ENCODE data around the gene ACAP2.
"Not testable (repeated sequence)": the region's sequence is repeated elsewhere in the genome, so short reads cannot be mapped to it uniquely, and the experiment has no call there.

ACAP2 gene

GRCh38 chr3:195372220-195372619, 70.6 kb downstream of the ACAP2 start:
- H3K27me3 ChIP-seq (ENCODE audit: control insufficient read depth in 1 of 2, insufficient read depth in 2 of 2, low read length in 2 of 2) = no peaks in the 10 kb centered on the region
- no peak overlapping the region for H3K27ac ChIP-seq (ENCODE audit: low read depth, low read length)
- peaks cover 5% of the 10 kb centered on the region for H3K36me3 ChIP-seq (ENCODE audit: insufficient read depth, low read length)
- H3K9ac ChIP-seq (ENCODE audit: low read length) = no peak overlapping the region
- no peaks in the 10 kb centered on the region for H3K9me3 ChIP-seq (ENCODE audit: low read length)
- no peaks in the 10 kb centered on the region for H3K4me1 ChIP-seq (ENCODE audit: insufficient read depth, low read length)
- H3K4me3 ChIP-seq (ENCODE audit: low read depth in 1 of 2, low read length in 2 of 2) = no peak overlapping the region

DNA sequence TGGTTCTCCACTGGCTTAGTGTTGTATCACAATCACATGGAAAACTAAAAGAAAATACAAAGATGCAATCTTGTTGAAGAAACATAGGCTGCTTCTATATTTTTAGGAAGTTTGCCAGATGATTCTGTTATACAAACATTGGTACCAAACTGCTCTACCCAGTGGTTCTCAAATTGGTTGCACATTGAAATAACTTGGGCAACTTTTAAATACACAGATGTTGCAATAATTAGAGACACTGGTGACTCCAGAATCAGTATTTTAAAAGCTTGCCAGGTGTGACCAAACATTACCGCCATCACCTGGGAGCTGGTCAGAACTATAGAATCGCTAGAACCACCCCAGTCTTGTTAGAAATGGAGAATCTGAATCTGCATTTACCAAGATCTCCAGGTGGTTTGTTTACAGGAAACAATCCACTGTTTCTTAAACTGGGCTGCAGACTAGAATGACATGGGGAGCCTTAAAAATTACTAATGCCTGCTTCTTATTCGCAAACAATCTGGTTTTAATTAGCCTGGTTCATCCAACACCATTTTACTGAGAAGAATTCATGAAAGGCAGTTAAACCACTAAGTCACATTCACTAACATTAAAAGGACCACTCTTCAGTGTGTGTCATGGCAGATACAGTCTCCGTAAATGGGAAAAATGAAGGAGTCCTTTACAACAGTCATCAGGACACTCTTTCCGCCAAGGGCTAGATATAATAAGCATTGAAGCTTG, 76.5 kb downstream of the ACAP2 start:
- Histone ChIP-seq H3K9ac (ENCODE audit: low read length) (no peak overlapping the region), H3K4me3 (ENCODE audit: low read depth in 1 of 2, low read length in 2 of 2) (no peak overlapping the region), H3K27ac (ENCODE audit: low read depth, low read length) (no peak overlapping the region), H3K36me3 (ENCODE audit: insufficient read depth, low read length) (peaks cover 5% of the 10 kb centered on the region), H3K9me3 (ENCODE audit: low read length) (no peaks in the 10 kb centered on the region), H3K4me1 (ENCODE audit: insufficient read depth, low read length) (no peaks in the 10 kb centered on the region), H3K27me3 (ENCODE audit: control insufficient read depth in 1 of 2, insufficient read depth in 2 of 2, low read length in 2 of 2) (no peaks in the 10 kb centered on the region)

GRCh38 chr3:195365371-195365770, 77.4 kb downstream of the ACAP2 start:
- Histone ChIP-seq H3K27ac (ENCODE audit: low read depth, low read length) (no peak overlapping the region), H3K9me3 (ENCODE audit: low read length) (no peaks in the 10 kb centered on the region), H3K4me3 (ENCODE audit: low read depth in 1 of 2, low read length in 2 of 2) (no peak overlapping the region), H3K27me3 (ENCODE audit: control insufficient read depth in 1 of 2, insufficient read depth in 2 of 2, low read length in 2 of 2) (no peaks in the 10 kb centered on the region), H3K4me1 (ENCODE audit: insufficient read depth, low read length) (no peaks in the 10 kb centered on the region), H3K9ac (ENCODE audit: low read length) (no peak overlapping the region), H3K36me3 (ENCODE audit: insufficient read depth, low read length) (peaks cover 5% of the 10 kb centered on the region)

- not testable (repeated sequence) for H3K9ac ChIP-seq (ENCODE audit: low read length); H3K4me3 ChIP-seq (ENCODE audit: low read depth in 1 of 2, low read length in 2 of 2); H3K9me3 ChIP-seq (ENCODE audit: low read length); H3K27me3 ChIP-seq (ENCODE audit: control insufficient read depth in 1 of 2, insufficient read depth in 2 of 2, low read length in 2 of 2); H3K36me3 ChIP-seq (ENCODE audit: insufficient read depth, low read length); H3K27ac ChIP-seq (ENCODE audit: low read depth, low read length)
- H3K4me1 ChIP-seq (ENCODE audit: insufficient read depth, low read length) = peaks cover 12% of the 10 kb centered on the region
Observed at GRCh38 chr3:195357797-195358196, 85.0 kb downstream of the ACAP2 start.

- Histone ChIP-seq H3K4me1 (ENCODE audit: insufficient read depth, low read length) (peaks cover 12% of the 10 kb centered on the region), H3K9me3 (ENCODE audit: low read length) (no peaks in the 10 kb centered on the region), H3K36me3 (ENCODE audit: insufficient read depth, low read length) (no peaks in the 10 kb centered on the region), H3K4me3 (ENCODE audit: low read depth in 1 of 2, low read length in 2 of 2) (no peak overlapping the region), H3K9ac (ENCODE audit: low read length) (no peak overlapping the region), H3K27me3 (ENCODE audit: control insufficient read depth in 1 of 2, insufficient read depth in 2 of 2, low read length in 2 of 2) (no peaks in the 10 kb centered on the region), H3K27ac (ENCODE audit: low read depth, low read length) (no peak overlapping the region)
Observed at GRCh38 chr3:195356151-195357086, 86.4 kb downstream of the ACAP2 start.

DNA sequence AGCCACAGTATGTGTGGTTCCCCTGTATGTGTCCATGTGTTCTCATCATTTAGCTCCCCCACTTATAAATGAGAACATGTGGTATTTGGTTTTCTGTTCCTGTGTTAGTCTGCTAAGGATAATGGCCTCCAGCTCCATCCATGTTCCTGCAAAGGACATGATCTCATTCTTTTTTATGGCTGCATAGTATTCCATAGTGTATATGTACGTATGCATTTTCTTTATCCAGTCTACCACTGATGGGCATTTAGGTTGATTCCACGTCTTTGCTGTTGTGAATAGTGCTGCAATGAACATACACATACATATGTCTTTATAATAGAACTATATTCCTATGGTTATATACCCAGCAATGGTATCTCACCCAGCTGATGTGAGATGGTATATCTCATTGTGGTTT, 88.8 kb downstream of the ACAP2 start:
- not testable (repeated sequence) for H3K9ac ChIP-seq (ENCODE audit: low read length); H3K36me3 ChIP-seq (ENCODE audit: insufficient read depth, low read length); H3K4me3 ChIP-seq (ENCODE audit: low read depth in 1 of 2, low read length in 2 of 2); H3K9me3 ChIP-seq (ENCODE audit: low read length); H3K27me3 ChIP-seq (ENCODE audit: control insufficient read depth in 1 of 2, insufficient read depth in 2 of 2, low read length in 2 of 2); H3K27ac ChIP-seq (ENCODE audit: low read depth, low read length)
- peaks cover 12% of the 10 kb centered on the region for H3K4me1 ChIP-seq (ENCODE audit: insufficient read depth, low read length)

DNA sequence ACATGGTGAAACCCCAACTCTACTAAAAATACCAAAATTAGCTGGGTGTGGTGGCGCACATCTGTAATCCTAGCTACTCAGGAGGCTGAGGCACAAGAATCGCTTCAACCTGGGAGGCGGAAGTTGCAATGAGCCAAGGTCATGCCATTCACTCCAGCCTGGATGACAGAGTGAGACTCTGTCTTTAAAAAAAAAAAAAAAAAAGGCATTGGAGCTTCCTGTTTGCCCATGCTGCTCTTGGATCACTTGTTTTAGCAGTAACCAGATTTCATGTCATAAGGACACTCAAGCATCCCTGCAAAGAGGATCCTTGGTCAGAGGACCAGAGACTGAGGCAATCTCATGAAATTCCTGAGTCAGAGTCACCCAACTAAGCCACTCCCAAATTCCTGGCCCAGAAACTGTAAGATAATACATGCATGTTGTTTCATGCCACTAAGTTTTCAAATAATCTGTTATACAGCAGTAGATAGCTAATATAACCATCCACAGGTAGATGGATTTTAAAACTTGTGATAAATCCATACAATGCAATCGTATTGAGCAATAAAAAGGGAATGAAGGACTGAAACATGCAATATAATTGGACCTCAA, 89.8 kb downstream of the ACAP2 start:
- H3K36me3 ChIP-seq (ENCODE audit: insufficient read depth, low read length) = no peaks in the 10 kb centered on the region
- peaks cover 12% of the 10 kb centered on the region for H3K4me1 ChIP-seq (ENCODE audit: insufficient read depth, low read length)
- H3K9me3 ChIP-seq (ENCODE audit: low read length) = no peaks in the 10 kb centered on the region
- no peaks in the 10 kb centered on the region for H3K27me3 ChIP-seq (ENCODE audit: control insufficient read depth in 1 of 2, insufficient read depth in 2 of 2, low read length in 2 of 2)
- H3K4me3 ChIP-seq (ENCODE audit: low read depth in 1 of 2, low read length in 2 of 2) = no peak overlapping the region
- no peak overlapping the region for H3K9ac ChIP-seq (ENCODE audit: low read length)
- no peak overlapping the region for H3K27ac ChIP-seq (ENCODE audit: low read depth, low read length)

DNA sequence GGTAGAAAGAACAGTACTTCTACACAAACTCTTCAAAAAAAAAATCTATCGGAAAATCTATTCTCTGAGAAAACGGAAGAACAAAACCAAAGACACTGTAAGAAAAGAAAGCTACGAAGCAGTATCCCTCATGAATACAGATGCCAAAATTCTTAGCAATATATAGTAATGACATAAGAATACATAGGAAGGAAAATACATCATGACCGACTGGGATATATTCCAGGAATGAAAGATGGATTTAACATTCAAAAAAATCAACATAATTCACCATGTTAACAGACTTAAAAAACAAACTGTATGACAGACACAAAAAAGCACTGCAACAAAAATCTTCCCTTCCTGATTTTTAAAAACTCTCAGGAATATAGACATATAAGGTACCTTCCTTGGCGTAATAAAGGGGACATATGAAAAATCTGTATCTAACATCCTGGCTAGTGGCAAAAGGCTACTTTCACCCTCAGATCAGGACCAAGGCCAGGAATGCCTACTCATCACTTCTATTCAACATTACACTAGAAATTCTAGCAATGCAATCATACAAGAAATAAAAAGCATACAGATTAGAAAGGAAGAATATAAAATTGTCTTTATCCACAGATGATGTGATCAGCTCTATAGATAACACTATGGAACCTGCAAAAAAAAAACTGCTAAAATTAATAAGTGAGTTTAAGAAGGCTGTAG, 94.2 kb downstream of the ACAP2 start:
- H3K4me1 ChIP-seq (ENCODE audit: insufficient read depth, low read length) = no peaks in the 10 kb centered on the region
- H3K9ac ChIP-seq (ENCODE audit: low read length) = no peak overlapping the region
- H3K27ac ChIP-seq (ENCODE audit: low read depth, low read length) = no peak overlapping the region
- H3K4me3 ChIP-seq (ENCODE audit: low read depth in 1 of 2, low read length in 2 of 2) = no peak overlapping the region
- no peaks in the 10 kb centered on the region for H3K9me3 ChIP-seq (ENCODE audit: low read length)
- no peaks in the 10 kb centered on the region for H3K36me3 ChIP-seq (ENCODE audit: insufficient read depth, low read length)
- no peaks in the 10 kb centered on the region for H3K27me3 ChIP-seq (ENCODE audit: control insufficient read depth in 1 of 2, insufficient read depth in 2 of 2, low read length in 2 of 2)

- Histone ChIP-seq H3K36me3 (ENCODE audit: insufficient read depth, low read length) (peaks cover 9% of the 10 kb centered on the region), H3K9me3 (ENCODE audit: low read length) (no peaks in the 10 kb centered on the region), H3K9ac (ENCODE audit: low read length) (no peak overlapping the region), H3K27me3 (ENCODE audit: control insufficient read depth in 1 of 2, insufficient read depth in 2 of 2, low read length in 2 of 2) (no peaks in the 10 kb centered on the region), H3K4me1 (ENCODE audit: insufficient read depth, low read length) (no peaks in the 10 kb centered on the region), H3K27ac (ENCODE audit: low read depth, low read length) (no peak overlapping the region), H3K4me3 (ENCODE audit: low read depth in 1 of 2, low read length in 2 of 2) (no peak overlapping the region)
Observed at GRCh38 chr3:195337747-195338146, 105.1 kb downstream of the ACAP2 start.

GRCh38 chr3:195334967-195335366, 107.9 kb downstream of the ACAP2 start:
- Histone ChIP-seq H3K9ac (ENCODE audit: low read length) (no peak overlapping the region), H3K4me3 (ENCODE audit: low read depth in 1 of 2, low read length in 2 of 2) (no peak overlapping the region), H3K36me3 (ENCODE audit: insufficient read depth, low read length) (peaks cover 21% of the 10 kb centered on the region), H3K27ac (ENCODE audit: low read depth, low read length) (no peak overlapping the region), H3K9me3 (ENCODE audit: low read length) (no peaks in the 10 kb centered on the region), H3K27me3 (ENCODE audit: control insufficient read depth in 1 of 2, insufficient read depth in 2 of 2, low read length in 2 of 2) (no peaks in the 10 kb centered on the region), H3K4me1 (ENCODE audit: insufficient read depth, low read length) (no peaks in the 10 kb centered on the region)

DNA sequence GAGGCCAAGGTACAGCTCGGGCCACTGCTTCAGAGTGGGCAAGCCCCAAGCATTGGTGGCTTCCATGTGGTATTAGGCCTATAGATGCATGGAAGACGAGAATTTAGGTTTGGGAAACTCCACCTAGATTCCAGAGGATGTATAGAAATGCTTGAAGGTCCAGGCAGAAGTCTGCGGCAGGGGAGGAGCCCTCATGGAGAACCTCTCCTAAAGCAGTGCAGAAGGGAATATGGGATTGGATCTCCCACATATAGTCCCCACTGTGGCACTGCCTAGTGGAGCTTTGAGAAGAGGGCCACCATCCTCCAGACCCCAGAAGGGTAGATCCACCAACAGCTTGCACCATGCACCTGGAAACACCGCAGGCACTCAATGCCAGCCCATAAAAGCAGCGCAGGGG, 123.8 kb downstream of the ACAP2 start:
- H3K27ac ChIP-seq (ENCODE audit: low read depth, low read length) = no peak overlapping the region
- no peaks in the 10 kb centered on the region for H3K9me3 ChIP-seq (ENCODE audit: low read length)
- H3K4me3 ChIP-seq (ENCODE audit: low read depth in 1 of 2, low read length in 2 of 2) = no peak overlapping the region
- H3K4me1 ChIP-seq (ENCODE audit: insufficient read depth, low read length) = no peaks in the 10 kb centered on the region
- H3K36me3 ChIP-seq (ENCODE audit: insufficient read depth, low read length) = peaks cover 12% of the 10 kb centered on the region
- H3K27me3 ChIP-seq (ENCODE audit: control insufficient read depth in 1 of 2, insufficient read depth in 2 of 2, low read length in 2 of 2) = no peaks in the 10 kb centered on the region
- H3K9ac ChIP-seq (ENCODE audit: low read length) = no peak overlapping the region

Data from muscle layer of colon (tissue), 2 donors.